Suppressor macrophage (primary cell): ENCODE results near the gene LDHAL6B.
"Not testable (repeated sequence)": the region's sequence is repeated elsewhere in the genome, so short reads cannot be mapped to it uniquely, and the experiment has no call there.

Experiments used
- DNase-seq, 4 experiments: peaks; one replicate each; pipeline ENCODE4 v3.0.0-alpha.2; 2020 to 2022
- total RNA-seq, 17 experiments: gene quantifications; one replicate each; lab custom pipeline; 2026; ENCODE audit warnings: mixed read lengths in 6 of 17, inconsistent platforms in 3 of 17; lab: John Stamatoyannopoulos, UW

The LDHAL6B gene
- total RNA-seq = 0.22 to 1.6 (median 0.61) reads per million in 17 experiments

DNA sequence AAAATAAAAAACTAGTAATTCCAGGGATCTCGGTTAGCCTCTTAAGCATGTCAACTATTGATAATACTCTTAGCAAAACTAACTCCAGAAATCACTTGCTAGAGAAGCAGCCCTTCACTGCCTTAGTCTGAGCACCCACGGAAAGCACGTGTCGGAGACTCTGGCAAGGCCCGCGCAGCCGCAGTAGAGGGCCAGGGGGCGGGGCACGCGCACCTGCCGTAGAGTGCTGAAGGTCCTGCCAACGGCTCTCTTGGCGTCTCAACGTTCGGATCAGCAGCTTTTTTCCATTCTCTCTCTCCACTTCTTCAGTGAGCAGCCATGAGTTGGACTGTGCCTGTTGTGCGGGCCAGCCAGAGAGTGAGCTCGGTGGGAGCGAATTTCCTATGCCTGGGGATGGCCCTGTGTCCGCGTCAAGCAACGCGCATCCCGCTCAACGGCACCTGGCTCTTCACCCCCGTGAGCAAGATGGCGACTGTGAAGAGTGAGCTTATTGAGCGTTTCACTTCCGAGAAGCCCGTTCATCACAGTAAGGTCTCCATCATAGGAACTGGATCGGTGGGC, at the start of gene LDHAL6B:
Gene LDHAL6B (plus strand): TSS at position 221 of the 561 bp plus-strand sequence. CDS start 98 bp downstream, at position 319.
- no peak for DNase-seq

DNA sequence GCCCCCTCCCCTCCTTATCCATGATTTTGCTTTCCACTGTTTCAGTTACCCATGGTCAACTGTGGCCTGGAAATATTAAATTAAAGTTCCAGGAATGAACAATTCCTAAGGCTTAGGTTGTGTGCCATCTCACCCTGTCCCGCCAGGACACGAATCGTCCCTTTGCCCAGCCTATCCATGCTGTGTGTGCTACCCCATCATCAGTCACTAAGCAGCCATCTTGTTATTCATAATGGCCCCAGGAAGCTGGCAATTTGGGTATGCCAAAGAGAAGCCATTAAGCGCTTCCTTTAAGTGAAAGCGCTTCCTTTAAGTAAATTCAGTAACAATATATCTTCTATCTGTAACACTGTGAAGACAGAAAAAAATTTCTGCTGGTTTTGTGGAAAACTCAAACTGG, 49.2 kb upstream of the LDHAL6B start:
- DNase-seq = no peak

- no peak for DNase-seq
Measured at GRCh38 chr15:59157840-59158700, 48.6 kb upstream of the LDHAL6B start.

DNA sequence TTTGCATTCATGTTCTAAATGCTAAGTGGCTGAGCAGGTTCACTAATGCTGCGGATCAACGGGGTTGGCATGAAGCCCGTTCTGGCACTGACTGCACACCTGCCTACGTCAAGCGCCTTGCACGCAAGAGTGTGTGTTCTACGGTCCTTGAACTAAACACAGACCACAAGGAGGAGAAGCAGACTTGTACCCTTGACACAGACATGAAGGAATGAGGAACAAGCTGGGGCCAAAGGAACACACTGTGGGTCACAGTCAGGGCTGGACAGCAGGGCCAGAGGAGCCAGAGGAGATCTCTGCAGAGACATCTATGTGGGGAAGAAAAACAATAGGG, 48.0 kb upstream of the LDHAL6B start:
- peak in 2 of 4 experiments; percentile 31 to 35 for DNase-seq

DNA sequence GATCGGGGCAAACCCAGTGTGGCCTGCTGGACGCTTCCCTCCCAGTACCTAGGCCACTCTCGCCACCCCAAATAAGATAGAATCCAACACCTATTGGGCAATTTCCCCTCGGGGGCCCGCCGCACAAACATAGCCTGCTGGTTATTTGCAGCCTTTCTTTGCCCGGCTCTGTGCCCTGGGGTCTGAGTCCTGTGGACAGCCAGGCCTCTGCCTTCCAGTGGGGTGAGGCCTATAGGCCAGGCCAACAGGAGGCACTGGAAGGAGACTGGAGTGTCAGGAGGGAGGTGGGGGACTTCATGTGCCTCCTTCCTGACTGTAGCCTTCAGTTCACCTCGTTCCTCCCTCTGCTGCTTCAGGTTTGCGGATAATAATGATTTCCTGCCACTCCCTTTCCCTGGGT, 47.4 kb upstream of the LDHAL6B start:
- DNase-seq = no peak

DNA sequence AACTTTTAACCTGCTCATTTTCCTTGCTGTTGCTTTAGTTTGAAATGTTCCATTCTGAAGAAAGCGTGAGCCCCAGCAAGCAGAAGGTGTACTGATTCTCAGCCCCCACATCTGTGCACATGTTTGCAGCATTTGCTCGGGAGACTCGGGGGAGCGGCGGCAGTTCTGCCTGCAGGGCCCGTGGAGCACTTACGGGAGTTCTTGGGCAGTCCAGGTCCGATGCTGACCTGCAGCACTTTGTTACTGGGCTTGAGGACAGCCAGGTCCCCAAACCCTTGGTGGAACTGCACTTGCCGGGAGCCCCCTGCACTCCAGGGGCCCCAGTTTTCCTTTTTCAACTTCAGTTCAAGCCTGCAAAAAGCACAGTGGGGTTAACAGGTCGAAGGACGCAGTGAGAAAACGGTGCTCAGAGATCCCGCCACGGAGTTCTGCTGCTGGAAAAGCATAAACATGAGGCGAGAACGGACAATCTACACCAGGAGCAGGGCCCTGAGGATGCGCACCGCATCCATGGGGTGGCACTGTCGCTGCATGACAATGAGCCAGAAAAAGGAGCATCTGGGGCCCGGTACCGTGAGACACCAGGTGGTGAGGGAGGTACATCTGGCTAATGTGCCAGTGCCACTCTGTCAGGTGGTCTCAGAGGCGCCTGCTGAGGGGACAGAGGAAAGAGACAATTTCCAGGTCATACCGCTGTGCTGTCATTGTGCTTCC, 45.6 kb upstream of the LDHAL6B start:
- DNase-seq = peak in 2 of 4 experiments; percentile 39 to 55

DNA sequence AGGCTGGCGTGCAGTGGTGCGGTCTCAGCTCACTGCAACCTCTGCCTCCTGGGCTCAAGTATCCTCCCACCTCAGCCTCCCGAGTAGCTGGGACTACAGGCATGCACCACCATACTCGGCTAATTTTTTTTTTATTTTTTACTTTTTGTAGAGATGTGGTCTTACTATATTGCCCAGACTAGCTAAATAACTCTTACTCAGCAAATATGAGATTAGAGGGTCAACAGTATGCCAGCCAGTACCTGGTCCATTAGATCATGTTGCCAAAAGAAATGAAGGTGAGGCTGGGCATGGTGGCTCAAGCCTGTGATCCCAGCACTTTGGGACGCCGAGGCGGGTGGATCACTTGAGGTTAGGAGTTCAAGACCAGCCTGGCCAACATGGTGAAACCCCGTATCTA, 44.6 kb upstream of the LDHAL6B start:
- not testable (repeated sequence) for DNase-seq

GRCh38 chr15:59165726-59166125, 40.9 kb upstream of the LDHAL6B start:
- peak; percentile 44 to 56 (median 48) for DNase-seq

DNA sequence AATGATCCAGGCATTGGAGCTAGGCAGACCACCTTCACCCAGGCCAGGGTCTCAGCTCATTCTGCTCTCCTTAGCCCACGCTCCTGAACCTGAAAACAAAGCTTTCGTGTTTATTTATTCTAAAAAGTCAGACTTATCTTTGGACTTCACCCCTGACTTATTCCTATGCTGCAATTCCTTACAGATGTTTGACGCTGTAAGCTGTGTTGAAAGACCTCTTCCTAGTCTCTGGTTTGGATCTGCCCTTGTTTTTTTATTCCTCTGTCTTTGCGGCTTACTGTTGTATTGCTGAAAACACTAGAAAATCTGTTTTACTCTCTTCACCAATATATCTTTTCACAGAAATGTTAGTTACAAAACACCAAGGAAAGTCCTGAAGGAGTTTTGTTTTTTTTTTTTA, 40.5 kb upstream of the LDHAL6B start:
- DNase-seq = peak in 2 of 4 experiments; percentile 25 to 35

GRCh38 chr15:59166601-59167265, 39.9 kb upstream of the LDHAL6B start:
- DNase-seq = no peak

- DNase-seq = peak; percentile 52 to 80 (median 78)
Measured at GRCh38 chr15:59168536-59168935, 38.1 kb upstream of the LDHAL6B start.

DNA sequence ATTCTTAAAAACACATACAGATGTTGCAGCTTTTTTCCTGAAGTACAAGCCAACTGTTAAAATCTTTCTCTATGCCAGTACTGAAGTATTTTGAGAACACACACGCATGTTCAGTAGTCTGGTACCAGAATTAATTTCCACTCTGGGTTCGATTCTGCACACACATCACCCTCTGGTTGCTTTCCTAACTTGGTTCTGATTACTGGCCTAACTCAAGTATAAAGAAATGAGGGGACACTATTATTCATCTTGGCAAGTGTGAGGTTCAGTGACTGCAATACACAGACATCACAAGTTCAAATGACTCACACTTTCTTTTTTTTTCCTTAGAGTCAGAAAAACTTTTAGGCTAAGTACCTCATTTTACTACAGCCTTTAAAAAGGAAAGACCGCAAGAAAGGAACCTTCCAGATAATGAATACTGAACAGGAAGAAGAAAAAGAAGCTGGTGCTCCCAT, 37.4 kb upstream of the LDHAL6B start:
- DNase-seq = peak; percentile 45 to 95 (median 78)

- peak in 3 of 4 experiments; percentile 22 to 35 (median 27) for DNase-seq
Measured at GRCh38 chr15:59170295-59171066, 36.2 kb upstream of the LDHAL6B start.

DNA sequence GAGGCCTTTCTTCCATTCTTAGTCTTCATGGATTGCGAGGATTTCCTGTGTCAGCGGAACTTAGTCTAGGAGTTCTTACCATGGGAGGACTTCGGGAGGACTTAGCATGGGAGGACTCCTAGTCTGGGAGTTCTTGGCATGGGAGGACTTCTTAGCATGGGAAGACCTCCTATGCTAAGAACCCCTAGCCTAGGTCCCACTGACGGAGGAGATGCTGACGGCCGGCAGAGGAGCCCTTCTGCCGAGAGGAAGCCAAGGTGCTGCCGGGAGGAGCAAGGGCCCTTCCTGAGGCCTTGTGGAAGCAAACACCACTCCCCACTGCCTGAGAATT, 35.6 kb upstream of the LDHAL6B start:
- DNase-seq = no peak

DNA sequence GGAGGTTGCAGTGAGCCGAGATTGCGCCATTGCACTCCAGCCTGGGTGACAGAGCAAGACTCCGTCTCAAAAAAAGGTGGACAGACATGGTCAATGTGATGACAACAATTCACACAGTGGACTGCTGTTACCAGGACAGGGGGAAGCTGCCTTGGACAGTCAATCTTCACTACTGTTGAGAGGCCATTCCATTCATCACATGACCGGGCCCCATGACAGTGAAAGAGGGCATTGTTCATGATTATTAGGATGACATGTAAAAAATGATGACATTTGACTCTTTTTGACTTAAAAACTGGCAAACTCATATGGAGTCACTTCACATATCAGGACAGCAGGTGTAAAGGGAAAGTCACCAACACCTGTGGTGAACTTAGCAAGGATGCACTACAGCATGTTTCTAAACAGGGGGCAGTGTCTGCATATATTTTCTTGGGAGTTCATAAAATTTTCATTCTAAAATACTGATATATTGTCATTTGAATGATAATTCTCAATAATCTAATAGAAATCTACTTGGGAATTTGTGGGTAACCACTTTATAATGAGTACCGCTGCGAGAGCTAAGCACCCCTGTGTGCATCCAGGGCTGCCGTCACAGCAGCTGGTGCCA, 34.2 kb upstream of the LDHAL6B start:
- no peak for DNase-seq

GRCh38 chr15:59173194-59173593, 33.4 kb upstream of the LDHAL6B start:
- no peak for DNase-seq

DNA sequence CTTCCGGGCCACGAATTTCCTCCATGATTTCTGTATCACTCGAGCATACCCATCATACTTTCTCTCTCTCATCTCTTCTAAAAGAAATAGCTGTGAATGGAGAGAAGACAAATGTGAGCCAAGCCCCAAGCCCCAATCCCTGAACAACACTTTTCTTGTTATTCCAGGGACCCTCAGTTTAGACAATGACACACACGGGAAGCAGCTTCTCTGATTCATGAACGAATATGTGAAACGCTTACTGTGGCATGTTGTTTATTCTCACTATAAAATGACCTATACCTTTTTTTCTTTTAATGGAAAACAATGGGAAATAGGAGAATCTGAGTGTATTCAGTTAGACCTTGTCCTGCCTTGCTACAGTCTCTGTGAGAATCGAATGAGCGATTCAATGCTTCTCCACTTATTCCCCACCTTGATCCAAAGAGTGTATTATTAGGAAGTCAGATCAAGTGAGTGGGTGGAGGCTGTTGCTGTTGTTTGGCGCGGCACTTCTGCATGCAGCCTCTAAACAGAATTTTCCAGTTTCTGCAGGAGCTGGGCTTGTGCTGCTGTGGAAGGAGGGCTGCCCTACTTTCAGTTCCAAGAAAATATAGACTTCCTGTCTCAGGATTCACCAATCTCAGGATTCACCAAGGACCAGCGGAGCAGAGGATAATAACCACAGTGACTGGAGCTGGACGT, 32.4 kb upstream of the LDHAL6B start:
- DNase-seq = peak; percentile 46 to 76 (median 68)

DNA sequence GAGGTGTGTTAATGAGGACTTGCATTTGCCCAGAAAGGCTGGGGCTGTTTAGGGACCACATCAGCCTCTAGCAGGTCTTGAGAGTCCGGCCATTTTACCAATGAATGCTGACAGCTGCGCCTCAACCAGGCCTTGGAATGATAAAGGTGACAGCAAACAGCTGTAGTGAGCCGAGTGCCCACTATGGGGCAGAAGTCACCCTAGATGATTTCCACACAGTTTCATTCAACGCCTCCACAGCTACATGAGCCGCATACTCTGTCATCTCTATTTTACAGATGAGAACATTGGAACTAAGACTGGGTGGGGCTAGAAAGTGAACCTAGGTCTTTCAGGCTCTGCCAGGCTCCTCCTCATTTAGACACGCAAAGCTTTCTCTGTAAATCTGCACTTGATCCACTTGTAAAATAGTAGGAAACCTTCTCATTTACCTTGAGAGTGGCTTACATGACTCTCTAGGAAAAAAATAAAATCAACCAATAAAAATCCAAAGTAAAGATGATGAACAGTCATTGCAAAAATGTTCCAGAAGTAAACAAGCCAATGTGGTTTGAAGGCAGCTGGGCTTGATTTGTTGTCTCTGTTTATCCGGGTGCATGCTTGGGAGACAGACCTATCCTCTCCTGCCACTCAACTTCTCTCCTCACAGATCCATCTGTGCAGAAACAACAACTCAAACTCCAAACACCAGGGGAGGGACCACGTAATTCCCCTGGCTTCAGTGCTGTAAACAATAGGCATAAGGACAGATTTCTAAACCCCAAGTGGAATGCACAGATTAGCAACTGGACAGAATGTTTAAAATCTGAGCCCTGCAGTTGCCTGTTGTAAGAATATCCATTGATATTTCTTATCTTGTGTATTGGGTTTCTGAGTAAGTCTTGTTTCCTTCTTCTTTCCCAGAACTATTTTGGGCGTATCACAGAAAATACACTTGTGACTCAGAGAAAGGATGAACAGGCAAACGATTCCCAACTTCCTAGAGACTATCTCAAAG, 31.5 kb upstream of the LDHAL6B start:
- DNase-seq = peak; percentile 83 to 92 (median 88)

DNA sequence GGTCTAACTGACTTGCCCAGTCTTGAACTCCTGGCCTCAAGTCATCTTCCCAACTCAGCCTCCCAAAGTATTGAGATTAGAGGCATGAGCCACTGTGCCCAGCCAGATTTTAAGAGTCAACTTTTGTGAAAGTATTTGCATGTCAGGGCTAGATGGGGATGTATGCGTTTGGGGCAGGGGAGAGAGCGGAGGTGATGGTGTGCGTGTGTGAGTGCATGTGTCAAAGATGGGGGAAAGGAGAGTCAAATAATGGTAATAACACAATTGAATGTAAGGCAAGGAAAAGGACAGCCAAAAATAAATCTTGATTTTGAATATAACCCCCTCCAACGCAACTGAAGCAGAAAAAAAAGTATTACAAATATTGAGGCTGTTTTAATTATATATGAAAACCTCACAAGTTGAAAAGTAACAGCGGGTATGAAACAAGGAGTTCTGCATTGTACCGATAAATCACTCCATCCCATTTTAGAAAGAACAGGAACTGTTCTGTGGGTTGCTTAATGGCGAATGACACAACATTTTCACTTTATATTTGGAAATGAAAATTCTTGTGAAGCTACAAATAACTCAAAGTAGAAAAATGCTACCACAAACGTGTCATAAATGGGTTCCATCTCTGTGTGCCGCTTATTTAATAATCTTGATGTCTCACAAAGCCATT, 29.9 kb upstream of the LDHAL6B start:
- DNase-seq = peak in 2 of 4 experiments; percentile 85 to 86
